Measurements from ENCODE around the gene RNF144A. TPM values are rescaled to one million over a fixed set of nuclear protein-coding genes. Genes with fewer than 3 reads are reported as not detected.

RNF144A gene
- total RNA-seq, 1 experiment from 2014 or later, result 9.5 TPM

DNA sequence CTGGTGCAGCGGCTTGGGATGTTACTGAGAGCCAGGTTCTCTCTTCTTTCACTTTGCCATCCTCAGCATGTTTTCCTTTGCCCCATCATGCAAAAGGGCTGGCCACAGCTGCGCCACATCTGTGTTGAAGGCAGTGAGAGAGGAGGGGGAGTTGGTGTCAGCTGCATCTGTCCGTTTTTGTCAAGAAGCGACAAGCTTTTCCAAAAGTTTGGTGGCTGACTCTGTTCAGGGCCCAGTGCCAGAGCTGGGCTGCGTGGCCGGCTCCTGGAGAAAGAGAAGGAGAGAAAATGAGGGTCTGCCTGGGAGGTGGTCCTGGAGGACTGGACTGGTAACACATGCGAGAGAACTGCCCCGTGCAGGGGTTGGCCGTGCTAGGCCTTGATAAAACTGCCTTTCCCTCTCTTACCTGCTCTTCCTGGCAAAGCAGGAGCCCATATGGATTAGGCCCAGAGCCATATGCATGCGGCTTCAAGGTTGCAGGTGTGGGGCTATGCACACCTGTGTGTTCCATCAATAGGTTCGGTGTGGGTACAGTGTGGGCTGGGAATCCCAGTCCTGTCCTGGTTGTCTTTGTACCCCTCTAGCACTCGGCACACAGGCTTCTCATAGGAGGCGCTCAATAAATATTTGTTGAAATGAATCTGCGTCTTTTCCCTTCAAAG, 9.0 kb downstream of the RNF144A start:
- ChIA-PET CTCF (no interaction called here), POLR2A (ENCODE audit: unreplicated experiment) (no interaction called here)
- BruUV-seq (replicated peaks), result no TSS peak
- no peaks in the 10 kb centered on the region for H3F3A ChIP-seq (ENCODE audit: low read length, unreplicated experiment)
- TF ChIP-seq, protein P1, sequence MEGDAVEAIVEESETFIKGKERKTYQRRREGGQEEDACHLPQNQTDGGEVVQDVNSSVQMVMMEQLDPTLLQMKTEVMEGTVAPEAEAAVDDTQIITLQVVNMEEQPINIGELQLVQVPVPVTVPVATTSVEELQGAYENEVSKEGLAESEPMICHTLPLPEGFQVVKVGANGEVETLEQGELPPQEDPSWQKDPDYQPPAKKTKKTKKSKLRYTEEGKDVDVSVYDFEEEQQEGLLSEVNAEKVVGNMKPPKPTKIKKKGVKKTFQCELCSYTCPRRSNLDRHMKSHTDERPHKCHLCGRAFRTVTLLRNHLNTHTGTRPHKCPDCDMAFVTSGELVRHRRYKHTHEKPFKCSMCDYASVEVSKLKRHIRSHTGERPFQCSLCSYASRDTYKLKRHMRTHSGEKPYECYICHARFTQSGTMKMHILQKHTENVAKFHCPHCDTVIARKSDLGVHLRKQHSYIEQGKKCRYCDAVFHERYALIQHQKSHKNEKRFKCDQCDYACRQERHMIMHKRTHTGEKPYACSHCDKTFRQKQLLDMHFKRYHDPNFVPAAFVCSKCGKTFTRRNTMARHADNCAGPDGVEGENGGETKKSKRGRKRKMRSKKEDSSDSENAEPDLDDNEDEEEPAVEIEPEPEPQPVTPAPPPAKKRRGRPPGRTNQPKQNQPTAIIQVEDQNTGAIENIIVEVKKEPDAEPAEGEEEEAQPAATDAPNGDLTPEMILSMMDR (conservative IDR thresholded peaks at IDR 0.05; ENCODE audit: low read depth, low read length), result no peak
- TF ChIP-seq EZH2 (IDR thresholded peaks at IDR 0.05; ENCODE audit: low read length, unreplicated experiment) (no peak), EZH2phosphoT487 (IDR thresholded peaks at IDR 0.05; ENCODE audit: borderline replicate concordance, low read length) (no peak)
- ATAC-seq (no peak), DNase-seq (no peak)
- H3K9me2 ChIP-seq (replicated peaks; ENCODE audit: low read length), result no peaks in the 10 kb centered on the region
- no peaks in the 10 kb centered on the region for H4K20me1 ChIP-seq (ENCODE audit: low read length)
- H3K27ac ChIP-seq (ENCODE audit: low read length), result no peak overlapping the region
- H3K4me1 ChIP-seq (ENCODE audit: insufficient read depth, low read length), result peaks cover 14% of the 10 kb centered on the region; the same call in 1 of the 2 replicates
- H2AFZ ChIP-seq (ENCODE audit: low read length), result no peak overlapping the region
- no peaks in the 10 kb centered on the region for H3K27me3 ChIP-seq (ENCODE audit: low read length)
- H3K4me2 ChIP-seq (ENCODE audit: low read length), result no peak overlapping the region
- no peak overlapping the region for H3K9ac ChIP-seq (ENCODE audit: low read length)
- H3K4me3 ChIP-seq (ENCODE audit: low read length), result no peak overlapping the region
- H3K36me3 ChIP-seq (ENCODE audit: low read depth, low read length), result no peaks in the 10 kb centered on the region
- peaks cover 4% of the 10 kb centered on the region; the same call in 1 of the 2 replicates for H3K79me2 ChIP-seq (ENCODE audit: low read length)
- no peaks in the 10 kb centered on the region for H3K9me3 ChIP-seq (ENCODE audit: low read length)
- intact Hi-C loops (cut with micrococcal nuclease), result no loop called here

DNA sequence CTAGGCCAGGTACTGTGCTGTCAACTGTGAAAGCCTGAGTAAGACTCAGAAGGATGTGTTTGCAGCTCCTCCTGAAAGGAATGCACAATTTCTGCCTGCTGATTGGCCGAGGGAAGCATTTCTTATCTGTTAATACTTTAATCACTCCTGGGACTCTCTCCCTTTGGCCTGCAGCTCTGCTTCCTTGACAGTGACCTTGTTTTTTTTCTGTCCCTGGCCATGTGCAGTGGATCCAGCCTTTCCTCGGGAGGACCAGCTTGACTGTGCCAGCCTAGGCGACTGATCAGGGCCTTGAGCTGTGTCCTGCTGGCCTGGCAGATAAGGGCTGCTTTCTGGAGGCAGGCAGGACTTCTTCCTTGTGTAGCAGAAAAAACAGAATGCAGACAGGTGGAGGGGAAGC, 10.0 kb downstream of the RNF144A start:
- no peaks in the 10 kb centered on the region for H3F3A ChIP-seq (ENCODE audit: low read length, unreplicated experiment)
- H3K9me3 ChIP-seq (ENCODE audit: low read length), result no peaks in the 10 kb centered on the region
- ChIA-PET POLR2A (ENCODE audit: unreplicated experiment) (no interaction called here), CTCF (interaction anchor here (0.5 kb wide), 1 partner anchor 9 kb away, joined by 3 read pairs; no protein-coding TSS in a partner anchor)
- intact Hi-C loops (cut with micrococcal nuclease), result no loop called here
- H3K36me3 ChIP-seq (ENCODE audit: low read depth, low read length), result no peaks in the 10 kb centered on the region
- H3K9ac ChIP-seq (ENCODE audit: low read length), result no peak overlapping the region
- H3K79me2 ChIP-seq (ENCODE audit: low read length), result peaks cover 4% of the 10 kb centered on the region; the same call in 1 of the 2 replicates
- no peaks in the 10 kb centered on the region for H3K9me2 ChIP-seq (replicated peaks; ENCODE audit: low read length)
- ATAC-seq, result no peak
- no peak overlapping the region for H3K4me3 ChIP-seq (ENCODE audit: low read length)
- DNase-seq, result no peak
- peaks cover 9% of the 10 kb centered on the region; the same call in 1 of the 2 replicates for H3K4me1 ChIP-seq (ENCODE audit: insufficient read depth, low read length)
- H4K20me1 ChIP-seq (ENCODE audit: low read length), result no peaks in the 10 kb centered on the region
- no peak overlapping the region for H3K27ac ChIP-seq (ENCODE audit: low read length)
- no peak overlapping the region for H2AFZ ChIP-seq (ENCODE audit: low read length)
- TF ChIP-seq EZH2phosphoT487 (IDR thresholded peaks at IDR 0.05; ENCODE audit: borderline replicate concordance, low read length) (no peak), EZH2 (IDR thresholded peaks at IDR 0.05; ENCODE audit: low read length, unreplicated experiment) (no peak)
- TF ChIP-seq, protein P1 (conservative IDR thresholded peaks at IDR 0.05; ENCODE audit: low read depth, low read length), result no peak
- no peaks in the 10 kb centered on the region for H3K27me3 ChIP-seq (ENCODE audit: low read length)
- BruUV-seq (replicated peaks), result no TSS peak
- H3K4me2 ChIP-seq (ENCODE audit: low read length), result no peak overlapping the region

DNA sequence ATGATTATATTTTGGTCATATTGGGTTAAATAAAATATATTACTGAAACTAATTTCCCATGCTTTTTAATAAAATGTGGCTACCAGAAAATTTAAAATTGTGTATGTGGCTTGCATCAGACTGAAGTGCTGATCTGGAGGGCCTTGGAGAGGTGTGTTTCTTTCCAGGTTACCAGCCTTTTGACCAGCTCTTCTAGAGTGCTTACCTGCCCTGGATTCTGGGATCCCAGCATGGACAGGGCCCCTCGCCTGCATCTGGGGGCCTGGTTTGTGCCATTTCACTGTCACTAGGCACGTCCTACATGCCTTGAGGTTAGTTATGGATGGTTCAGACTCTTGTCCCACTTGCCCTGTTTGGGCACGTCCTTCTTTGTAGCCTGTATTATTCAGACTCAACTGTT, 10.5 kb downstream of the RNF144A start:
- POLR2A ChIA-PET (ENCODE audit: unreplicated experiment), result no interaction called here
- Histone ChIP-seq H3K4me2 (ENCODE audit: low read length) (no peak overlapping the region), H3K27me3 (ENCODE audit: low read length) (no peaks in the 10 kb centered on the region), H3K9me3 (ENCODE audit: low read length) (no peaks in the 10 kb centered on the region), H4K20me1 (ENCODE audit: low read length) (no peaks in the 10 kb centered on the region), H3K9ac (ENCODE audit: low read length) (no peak overlapping the region), H3K27ac (ENCODE audit: low read length) (no peak overlapping the region), H3F3A (ENCODE audit: low read length, unreplicated experiment) (no peaks in the 10 kb centered on the region), H3K4me3 (ENCODE audit: low read length) (no peak overlapping the region), H2AFZ (ENCODE audit: low read length) (no peak overlapping the region), H3K9me2 (replicated peaks; ENCODE audit: low read length) (no peaks in the 10 kb centered on the region), H3K79me2 (ENCODE audit: low read length) (peaks cover 4% of the 10 kb centered on the region; the same call in 1 of the 2 replicates), H3K4me1 (ENCODE audit: insufficient read depth, low read length) (peaks cover 3% of the 10 kb centered on the region; the same call in 1 of the 2 replicates), H3K36me3 (ENCODE audit: low read depth, low read length) (no peaks in the 10 kb centered on the region)
- CTCF ChIA-PET, result interaction anchor here (0.5 kb wide), 1 partner anchor 9 kb away, joined by 3 read pairs; no protein-coding TSS in a partner anchor
- BruUV-seq (replicated peaks), result no TSS peak
- intact Hi-C loops (cut with micrococcal nuclease), result no loop called here
- TF ChIP-seq EZH2 (IDR thresholded peaks at IDR 0.05; ENCODE audit: low read length, unreplicated experiment) (no peak), EZH2phosphoT487 (IDR thresholded peaks at IDR 0.05; ENCODE audit: borderline replicate concordance, low read length) (no peak)
- TF ChIP-seq, protein P1 (conservative IDR thresholded peaks at IDR 0.05; ENCODE audit: low read depth, low read length), result no peak
- DNase-seq (no peak), ATAC-seq (no peak)
